GM18909 (cell line): ENCODE measurements around the gene COPS7A.

Source experiments
- ATAC-seq: cut with Tn5 transposase; IDR thresholded peaks from one replicate; pipeline ENCODE4 v1.9.1; 2021; ENCODE audit warnings: mild to moderate bottlenecking; ENCODE audit not compliant: unreplicated experiment, poor library complexity

COPS7A gene

DNA sequence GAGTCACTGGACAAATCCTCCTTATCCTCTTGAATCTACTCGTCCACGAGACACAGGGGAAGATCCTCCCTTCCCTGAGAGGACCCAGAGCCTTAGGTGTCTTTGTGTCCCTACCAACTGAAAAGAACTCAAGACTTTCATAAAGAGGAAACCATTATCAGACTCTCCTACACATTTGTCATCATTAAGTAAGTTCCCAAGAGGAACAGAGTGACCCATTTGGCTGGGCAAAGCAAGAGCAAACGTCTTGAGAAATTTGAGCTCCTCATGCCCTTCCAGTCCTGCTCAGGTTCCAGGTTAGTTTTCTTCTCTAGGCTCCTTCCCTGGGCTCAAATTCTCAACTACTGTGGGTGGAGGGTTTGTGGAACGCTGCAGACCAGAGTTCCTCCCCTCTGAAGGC is 23.4 kb downstream of the COPS7A start:
- ATAC-seq: no peak

DNA sequence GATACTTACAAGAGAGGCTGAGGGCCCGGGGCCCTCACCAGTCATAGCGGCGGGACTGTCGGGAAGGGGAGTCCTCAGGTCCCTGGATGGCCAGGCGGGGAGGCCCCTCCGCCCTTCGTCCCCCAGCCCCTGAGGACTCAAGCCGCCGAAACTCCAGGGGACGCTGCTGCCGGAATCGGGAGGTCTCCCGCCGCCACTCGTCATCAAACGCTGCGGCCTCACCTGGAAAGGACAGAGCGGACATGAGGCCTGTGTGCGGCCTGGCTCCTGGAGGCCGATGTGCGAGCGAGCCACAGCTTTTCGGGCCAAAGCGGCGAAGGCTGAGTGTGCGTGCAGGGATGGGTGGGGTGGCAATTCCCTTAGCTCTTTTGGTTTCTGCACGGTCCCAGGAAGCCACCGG is 24.9 kb downstream of the COPS7A start:
- ATAC-seq: no peak

DNA sequence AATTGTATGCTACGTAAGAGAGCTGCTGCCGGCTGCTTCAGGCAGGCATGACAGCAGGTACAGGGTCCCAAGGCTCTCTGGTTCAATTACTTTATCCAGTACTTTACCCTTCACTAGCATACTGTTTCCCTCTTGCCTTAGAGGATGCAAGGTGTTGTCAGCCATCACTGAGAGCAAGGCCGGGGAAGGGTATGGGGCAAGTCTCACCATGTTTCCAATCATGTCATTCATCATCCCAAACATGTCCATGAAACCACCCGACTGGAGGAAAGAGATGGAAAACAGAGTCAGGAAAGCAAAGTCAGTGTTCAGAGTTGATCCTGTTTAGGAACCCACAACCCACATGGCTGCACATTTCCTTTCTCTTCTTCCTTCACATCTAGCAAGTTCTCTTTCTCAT is 26.7 kb downstream of the COPS7A start:
- no peak for ATAC-seq

DNA sequence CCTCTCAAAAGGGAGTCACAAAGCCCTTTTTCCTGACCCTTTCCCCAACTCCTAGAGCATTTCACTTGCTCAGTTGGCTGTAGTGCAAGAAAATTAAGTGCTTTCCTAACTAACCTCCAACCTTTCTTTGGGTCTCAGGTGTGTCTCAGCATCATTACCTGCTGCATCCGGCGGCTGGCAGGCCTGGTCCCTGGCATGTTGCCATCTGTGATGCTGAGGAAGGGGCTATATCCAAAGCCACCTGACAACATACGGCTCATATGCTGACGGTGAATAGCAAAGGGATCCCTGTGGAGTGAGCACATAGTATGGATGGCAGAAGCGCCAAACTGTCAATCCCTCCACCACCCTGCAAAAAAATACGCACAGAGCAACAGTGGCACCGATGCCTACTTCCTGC is 27.9 kb downstream of the COPS7A start:
- ATAC-seq: no peak

DNA sequence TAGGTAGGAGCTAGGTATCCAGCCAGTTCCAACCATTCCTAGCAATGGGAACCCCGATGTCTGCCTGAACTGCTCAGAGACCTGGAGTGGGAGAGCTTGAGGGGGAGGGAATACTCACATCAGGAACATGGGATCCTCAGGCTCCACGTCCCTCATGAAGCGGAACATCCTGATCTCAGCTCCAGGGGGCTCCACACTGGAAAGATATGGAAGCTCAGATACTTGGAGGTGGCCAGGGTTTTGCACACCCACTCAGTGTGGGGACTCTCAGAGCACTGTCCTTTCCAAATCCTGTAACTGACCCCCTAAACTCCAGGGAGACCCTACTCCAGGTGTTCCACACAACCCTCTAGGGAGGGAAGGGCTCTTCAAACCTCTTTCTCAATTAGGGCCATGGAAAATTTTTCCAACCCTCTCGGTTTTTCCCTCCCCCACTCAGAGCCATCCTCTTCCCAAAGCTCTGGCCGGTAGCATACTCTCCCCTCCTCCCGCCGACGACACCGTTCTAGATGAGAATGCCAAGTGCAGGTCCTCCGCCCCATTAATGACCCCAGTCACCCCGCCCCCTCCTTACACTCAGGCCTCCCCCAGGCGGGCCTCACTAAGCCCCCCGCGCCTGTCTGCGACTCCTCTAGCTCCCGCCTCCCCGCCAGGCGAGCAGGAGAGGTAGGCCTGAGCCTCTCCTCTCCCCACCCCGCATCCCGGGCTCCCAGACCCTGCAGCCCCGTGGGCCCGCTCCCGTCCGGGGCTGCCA is 28.5 kb downstream of the COPS7A start:
- ATAC-seq: no peak

DNA sequence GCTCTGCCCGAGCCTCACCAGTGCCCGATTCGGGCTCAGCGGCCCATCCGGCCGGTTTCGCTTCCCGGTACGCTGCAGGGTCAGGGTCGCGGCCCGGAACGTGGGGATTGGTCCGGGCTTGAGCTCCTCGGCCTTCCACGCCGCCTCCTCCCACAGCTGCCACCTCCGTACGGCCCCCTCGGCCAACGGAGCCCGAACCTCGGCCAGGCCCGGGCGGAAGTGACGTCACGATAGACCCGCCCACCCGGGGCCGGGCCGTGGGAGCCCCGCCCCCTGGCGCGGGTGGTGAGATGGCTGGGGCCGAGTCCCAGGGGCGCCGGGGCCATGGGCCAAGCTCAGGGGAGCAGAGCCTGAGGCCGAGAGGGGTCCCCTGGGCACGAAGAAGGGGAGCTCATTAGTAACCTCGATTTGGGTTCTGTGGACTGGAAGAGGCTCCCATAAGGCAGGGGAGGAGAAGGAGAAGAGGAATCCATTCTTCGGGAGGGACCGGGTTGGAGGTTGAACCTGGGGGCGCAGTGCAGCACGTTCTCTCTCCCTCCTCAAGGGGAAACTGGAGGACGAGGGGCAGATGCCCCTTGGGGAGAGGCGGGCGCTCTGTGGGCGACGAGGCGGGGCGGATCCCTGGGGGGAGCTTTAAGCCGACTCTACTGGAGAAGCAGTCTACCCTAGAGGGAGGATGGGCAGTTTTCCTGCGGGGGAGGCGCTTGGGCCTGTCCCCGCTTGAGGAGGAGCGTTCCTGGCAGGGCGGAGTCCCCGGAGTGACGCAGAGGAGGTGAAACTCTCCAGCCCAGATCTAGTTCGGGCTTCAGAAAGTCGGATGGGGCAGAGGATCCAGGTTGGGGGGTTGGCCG is 29.3 kb downstream of the COPS7A start, which contains the start of gene MLF2:
Gene MLF2 (minus strand): TSS at position 221 of the 851 bp plus-strand sequence. CDS start 807 bp downstream, outside the sequence.
- peak; percentile 89 for ATAC-seq

DNA sequence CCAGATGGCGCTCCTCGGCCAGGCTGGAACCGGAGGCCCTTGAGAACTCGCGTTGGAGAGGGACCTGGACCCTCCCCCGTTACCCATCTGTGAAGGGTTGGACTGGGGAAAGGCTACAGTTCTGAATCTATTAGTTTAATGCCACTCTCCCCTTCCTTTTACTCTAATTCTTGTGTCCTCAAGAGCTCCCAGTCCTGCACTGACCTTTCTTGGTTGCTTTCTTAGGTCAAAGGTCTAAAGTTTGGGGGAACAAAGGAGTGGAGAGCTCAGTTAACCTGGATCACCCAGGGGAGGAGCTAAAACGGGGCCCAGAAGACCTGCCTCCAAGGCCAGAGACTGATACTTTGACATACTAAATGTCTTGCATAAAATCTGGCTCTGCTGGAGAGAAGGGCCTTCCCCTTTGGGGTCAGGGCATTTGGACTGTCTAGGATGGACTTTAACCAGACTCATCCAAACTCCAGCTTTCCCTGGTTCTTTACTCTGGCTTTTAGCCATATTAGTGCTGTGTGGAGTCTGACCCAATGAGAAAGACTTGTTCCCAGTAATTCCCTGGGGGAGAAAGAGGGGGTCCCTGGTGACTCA is 30.0 kb downstream of the COPS7A start:
- no peak for ATAC-seq

DNA sequence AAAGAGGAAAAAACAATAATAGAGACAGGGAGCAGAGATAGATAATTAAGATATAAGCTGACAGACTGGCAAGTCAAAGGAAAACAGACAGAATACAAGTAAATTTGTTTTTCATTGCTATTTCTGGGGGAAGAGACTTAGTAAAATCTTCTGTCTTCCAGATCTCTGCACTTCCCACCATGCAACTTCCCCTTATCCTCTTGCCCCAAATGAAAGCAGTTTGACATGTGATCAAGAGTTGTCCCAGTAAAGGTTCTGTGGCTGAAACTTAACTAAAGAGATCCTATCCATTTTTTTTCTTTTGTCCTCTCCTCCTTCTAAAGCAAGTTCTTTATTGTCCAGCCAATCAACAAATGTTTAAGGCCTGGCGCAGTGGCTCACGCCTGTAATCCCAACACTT is 30.6 kb downstream of the COPS7A start:
- no peak for ATAC-seq

DNA sequence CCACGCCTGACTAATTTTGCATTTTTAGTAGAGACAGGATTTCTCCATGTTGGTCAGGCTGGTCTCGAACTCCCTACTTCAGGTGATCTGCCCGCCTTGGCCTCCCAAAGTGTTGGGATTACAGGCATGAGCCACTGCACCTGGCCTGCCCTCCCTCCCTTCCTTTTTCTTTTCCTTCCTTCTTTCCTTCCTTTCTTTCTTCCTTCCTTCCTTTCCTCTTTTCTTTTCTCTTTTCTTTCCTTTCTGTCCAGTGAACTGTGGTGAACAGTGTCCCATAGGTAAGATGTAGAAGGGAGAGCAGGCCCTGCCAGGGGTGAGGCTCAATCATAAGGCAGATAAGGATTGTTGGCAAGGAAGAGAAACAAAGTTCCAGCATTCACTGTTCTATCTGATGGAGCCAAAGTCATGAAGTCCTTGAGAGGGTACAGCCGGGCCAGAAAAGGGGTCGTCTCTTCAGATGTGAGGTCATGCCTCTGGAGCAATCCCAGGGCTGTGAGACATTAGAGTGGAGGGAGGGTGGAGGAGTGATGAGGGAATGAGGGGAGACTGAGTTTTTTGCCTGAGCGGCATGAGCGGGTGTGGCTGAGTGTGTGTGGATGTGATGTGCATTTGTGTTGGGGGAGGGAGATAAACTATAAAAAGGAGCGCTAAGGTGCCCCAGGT is 33.3 kb downstream of the COPS7A start:
- ATAC-seq: no peak

DNA sequence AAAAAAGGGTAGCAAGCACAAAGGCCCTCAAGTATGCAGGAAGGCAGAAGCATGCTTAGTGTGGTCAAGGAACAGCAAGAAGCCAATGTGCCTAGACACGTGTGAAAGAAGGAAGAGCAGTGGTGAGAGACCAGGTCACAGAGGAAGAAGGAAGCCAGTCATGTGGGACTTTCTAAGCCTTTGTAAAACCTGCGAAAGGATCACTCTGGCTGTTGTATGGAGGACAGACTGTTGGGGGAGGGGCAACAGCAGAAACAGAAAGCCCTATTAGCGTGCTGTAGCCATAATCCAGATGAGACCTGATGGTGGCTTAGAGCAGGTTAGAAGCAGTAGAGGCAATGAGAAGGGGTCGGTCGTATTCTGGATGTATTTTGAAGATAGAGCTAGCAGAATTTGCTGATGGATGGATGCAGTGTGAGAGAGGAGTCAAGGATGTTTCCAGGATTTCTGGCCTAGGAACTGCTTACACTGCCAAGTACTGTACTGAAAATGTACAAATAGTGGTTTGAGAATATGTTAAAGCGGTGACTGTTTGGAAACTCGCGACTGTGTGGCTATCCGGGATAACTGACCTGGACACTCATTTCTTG is 34.8 kb downstream of the COPS7A start:
- no peak for ATAC-seq

DNA sequence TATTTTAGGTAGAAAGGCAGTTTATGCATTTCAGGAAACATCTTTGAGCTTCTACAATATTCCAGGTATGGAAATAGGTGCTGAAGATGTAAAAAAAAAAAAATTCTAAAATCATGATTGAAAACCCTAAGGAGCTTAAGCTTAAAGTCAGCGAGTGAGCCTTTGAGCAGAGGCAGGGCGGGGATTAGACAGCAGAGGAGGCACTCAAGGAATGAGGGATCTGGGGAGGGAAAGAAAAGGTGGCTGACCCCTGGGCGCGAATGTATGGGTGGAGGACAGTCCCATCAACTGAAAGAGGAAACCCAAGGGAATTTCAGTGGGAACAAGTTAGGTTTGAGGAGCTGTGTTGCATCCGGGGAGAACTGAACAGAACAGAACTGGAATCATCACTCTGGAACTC is 35.9 kb downstream of the COPS7A start:
- no peak for ATAC-seq

DNA sequence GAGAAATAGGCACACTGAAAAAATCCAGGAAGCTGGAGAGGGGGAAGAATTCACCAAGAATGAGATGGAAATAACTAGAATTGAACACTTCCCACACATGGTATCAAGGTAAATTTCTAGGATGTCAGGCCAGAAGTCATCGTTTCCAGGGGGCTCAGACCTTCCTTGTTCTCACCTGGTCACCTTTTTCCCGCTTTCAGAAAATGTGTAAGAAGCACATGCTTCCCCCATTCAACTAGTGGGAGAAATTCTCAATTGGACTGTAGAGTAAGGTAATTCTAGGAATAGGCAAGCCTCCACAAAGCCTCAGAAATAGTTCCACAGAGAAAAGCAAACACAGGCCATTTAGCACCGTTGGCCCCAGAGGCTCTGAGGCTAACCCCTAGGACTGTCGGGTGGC is 39.5 kb downstream of the COPS7A start:
- ATAC-seq: no peak

DNA sequence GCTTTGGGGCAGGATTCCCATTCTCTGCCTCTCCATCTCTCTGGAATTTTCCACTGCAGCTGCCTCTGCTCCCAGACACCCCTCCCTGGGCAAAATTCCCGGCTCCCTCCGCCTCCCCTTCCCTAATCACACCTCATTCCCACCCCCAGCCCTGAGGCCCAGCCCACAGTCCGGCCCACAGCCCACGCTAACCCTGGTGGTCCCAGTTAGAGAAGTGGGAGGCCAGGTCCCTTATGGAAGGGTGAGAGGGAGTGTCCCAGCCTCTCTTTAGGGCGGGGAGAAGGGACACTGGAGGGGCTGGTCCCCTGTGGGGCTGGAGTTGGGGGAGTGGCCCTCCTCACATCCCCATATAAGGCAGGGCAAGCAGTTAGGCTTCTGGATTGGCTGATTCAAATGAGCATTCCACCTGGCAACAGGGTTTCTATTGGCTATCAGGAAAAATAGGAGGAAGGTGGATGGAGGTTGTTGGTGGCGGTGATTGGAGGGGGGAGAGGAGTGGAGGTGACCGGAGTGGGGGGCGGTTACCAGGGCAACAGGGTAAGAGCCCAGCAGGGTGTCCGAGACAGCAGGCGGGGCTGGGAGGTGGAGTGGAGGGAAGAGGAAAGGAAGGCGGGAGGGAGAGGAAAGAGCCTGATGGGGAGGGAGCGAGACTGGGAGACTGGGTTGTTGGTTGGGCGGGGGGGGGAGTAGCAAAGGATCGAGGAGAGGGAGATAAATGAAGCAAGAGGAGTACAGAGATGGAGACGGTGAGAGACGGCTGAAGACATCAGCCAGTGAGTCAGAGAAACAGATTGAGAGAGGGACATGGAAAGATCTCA is 40.4 kb downstream of the COPS7A start:
- ATAC-seq: peak; percentile 75

DNA sequence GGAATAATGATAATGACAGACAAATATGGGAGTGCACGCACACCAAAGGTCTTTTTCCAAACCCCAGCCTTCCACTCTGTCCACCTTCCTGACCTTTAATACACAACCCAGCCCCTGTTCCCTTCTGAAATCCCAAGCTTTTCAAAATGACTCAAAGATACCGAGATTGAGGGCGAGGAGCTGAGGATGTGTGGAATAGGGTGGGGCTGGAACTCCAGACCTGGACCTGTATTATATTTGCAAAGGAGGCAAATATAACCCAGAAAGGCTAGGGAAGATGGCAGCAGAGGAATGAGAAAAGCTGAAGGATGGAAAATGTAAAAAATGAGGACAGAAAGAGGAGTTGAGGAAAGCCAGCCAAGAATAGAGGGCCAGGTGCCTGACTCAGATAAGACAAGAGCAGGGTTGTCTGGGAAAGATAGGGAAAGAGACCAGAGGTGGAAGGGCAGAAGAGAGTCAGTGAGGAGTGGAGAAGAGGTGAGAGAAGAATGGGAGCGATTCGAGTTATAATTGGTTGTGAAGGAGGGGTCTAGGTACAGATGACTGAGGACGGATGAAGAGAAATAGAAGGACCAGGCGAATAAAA is 41.3 kb downstream of the COPS7A start:
- no peak for ATAC-seq

DNA sequence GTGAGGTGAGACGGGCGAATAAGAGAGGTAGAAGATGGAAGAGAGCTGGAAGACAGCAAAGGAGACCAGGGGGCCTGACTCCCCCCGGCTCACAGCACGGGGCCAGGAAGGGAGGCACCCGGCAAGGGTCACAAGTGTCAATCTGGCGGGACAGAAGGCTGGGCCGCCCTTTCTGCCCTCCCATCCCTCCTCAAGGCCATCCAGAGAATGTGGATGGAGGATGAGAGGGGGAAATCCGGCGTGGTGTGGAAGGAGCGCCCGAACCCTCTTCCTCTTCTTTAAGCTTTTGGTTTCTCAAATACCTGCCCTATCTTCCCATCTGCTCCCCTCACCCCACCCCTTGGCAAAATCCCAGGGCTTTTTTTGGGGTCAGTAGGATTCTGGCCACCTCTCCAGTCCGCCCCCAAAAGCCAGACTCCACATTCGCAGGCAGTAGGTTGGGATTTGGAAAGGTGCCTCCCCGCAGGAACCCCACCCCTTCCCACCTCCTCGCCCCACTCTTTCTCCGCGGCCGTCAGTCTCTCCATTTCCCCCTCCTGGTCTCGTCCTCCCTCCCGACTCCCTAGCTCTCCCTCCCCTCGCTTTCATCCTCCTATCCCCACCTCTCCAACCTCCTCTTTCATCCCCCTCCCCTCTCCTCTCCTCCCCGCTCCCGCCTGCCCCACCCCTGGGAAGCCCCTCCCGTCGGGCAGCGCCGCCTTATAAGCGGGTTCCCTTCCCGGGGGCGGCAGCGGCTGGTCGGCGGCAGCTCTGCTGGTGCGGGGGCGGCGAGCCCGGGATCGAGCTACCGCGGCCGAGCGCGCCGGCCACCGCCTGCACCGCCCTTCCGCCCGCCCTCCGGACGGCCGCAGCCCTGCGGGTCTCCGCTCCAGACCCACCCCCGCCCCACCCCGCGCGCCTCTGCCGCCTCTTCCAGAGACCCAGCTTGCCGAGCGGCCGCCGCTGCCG is 42.1 kb downstream of the COPS7A start, which contains the start of gene PTMS:
Gene PTMS (plus strand): TSS at position 730 of the 948 bp plus-strand sequence. CDS start 343 bp downstream, outside the sequence.
- peak; percentile 18 for ATAC-seq

DNA sequence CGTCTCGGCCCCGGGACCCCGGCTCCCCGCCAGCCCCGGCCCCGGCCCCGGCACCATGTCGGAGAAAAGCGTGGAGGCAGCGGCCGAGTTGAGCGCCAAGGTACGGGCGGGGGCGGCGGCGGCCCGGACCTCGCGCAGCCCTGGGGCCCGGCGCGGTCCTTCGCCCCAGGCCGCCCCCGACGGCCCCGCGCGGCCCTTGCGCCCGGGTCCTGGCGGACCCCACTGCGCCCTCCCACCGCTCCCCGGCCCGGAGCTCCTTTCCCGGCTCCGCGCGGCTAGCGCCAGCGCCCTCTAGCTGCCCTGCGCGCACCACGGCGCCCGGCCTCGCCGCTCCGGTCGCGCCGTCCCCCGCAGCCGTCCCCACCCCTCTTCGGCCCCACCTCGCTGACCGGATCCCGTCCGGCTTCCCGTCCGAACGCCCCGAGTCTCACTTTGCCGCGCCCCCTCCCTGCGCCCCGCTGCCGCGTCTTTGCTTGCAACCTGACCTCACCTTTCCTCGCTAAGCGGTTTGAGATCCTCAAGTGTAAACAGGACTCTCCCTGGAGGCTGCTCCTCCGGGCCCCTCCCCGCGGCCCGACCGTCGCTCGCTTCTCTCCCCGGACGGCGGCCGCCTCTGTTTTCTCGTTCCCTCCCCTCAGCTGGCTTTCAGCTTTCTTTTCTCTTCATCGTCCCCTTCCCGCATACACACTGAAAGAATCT is 43.0 kb downstream of the COPS7A start:
- ATAC-seq: peak; percentile 50
